HG03025 (cell line): ENCODE data around the gene EIF2S1.
"Not testable (repeated sequence)": the region's sequence is repeated elsewhere in the genome, so short reads cannot be mapped to it uniquely, and the experiment has no call there.

Experiments used
- ATAC-seq: cut with Tn5 transposase; IDR thresholded peaks from one replicate; pipeline ENCODE4 v1.9.1; 2021; ENCODE audit warnings: mild to moderate bottlenecking, moderate library complexity; ENCODE audit not compliant: unreplicated experiment, low FRiP score

Gene EIF2S1

GRCh38 chr14:67371247-67372148 is 11.4 kb downstream of the EIF2S1 start:
- ATAC-seq, result no peak

GRCh38 chr14:67372833-67373232 is 12.7 kb downstream of the EIF2S1 start:
- no peak for ATAC-seq

GRCh38 chr14:67373347-67373746 is 13.2 kb downstream of the EIF2S1 start:
- ATAC-seq, result no peak

- ATAC-seq, result no peak
Measured at GRCh38 chr14:67377916-67378315, 17.8 kb downstream of the EIF2S1 start.

- ATAC-seq, result no peak
Measured at GRCh38 chr14:67385120-67385519, 25.0 kb downstream of the EIF2S1 start.

- ATAC-seq, result no peak
Measured at GRCh38 chr14:67385618-67386017, 25.5 kb downstream of the EIF2S1 start.

GRCh38 chr14:67387195-67387594 is 27.1 kb downstream of the EIF2S1 start:
- no peak for ATAC-seq

GRCh38 chr14:67389275-67389674 is 29.1 kb downstream of the EIF2S1 start:
- no peak for ATAC-seq

GRCh38 chr14:67389811-67390534 is 29.8 kb downstream of the EIF2S1 start:
- ATAC-seq, result no peak

GRCh38 chr14:67391268-67391667 is 31.1 kb downstream of the EIF2S1 start:
- ATAC-seq, result no peak

GRCh38 chr14:67392123-67392522 is 32.0 kb downstream of the EIF2S1 start:
- ATAC-seq, result no peak

- no peak for ATAC-seq
Measured at GRCh38 chr14:67392800-67393199, 32.7 kb downstream of the EIF2S1 start.

- no peak for ATAC-seq
Measured at GRCh38 chr14:67393689-67394088, 33.6 kb downstream of the EIF2S1 start.

- no peak for ATAC-seq
Measured at GRCh38 chr14:67395086-67395875, 35.2 kb downstream of the EIF2S1 start.

- no peak for ATAC-seq
Measured at GRCh38 chr14:67395876-67396189, 35.7 kb downstream of the EIF2S1 start.

GRCh38 chr14:67396381-67396970 is 36.3 kb downstream of the EIF2S1 start:
- no peak for ATAC-seq

GRCh38 chr14:67397536-67397935 is 37.4 kb downstream of the EIF2S1 start:
- no peak for ATAC-seq

- ATAC-seq, result no peak
Measured at GRCh38 chr14:67400434-67400833, 40.3 kb downstream of the EIF2S1 start.

- no peak for ATAC-seq
Measured at GRCh38 chr14:67405771-67406170, 45.6 kb downstream of the EIF2S1 start.

GRCh38 chr14:67408122-67408801 is 48.1 kb downstream of the EIF2S1 start:
- ATAC-seq, result not testable (repeated sequence)
